Neuron (in vitro differentiated cells): Measurements from ENCODE around the gene USP36.

ENCODE experiments used
- H2AFZ ChIP-seq: one replicate; pipeline ENCODE4 v1.6.1; 2013; ENCODE audit warnings: low read depth, mild to moderate bottlenecking, inconsistent platforms, low read length, moderate library complexity
- H3K27me3 ChIP-seq: one replicate; pipeline ENCODE4 v1.6.1; 2013; ENCODE audit warnings: low read length; ENCODE audit not compliant: insufficient read depth
- H3K36me3 ChIP-seq: one replicate; pipeline ENCODE4 v1.6.1; 2013; ENCODE audit warnings: low read length; ENCODE audit not compliant: insufficient read depth
- H3K4me1 ChIP-seq: one replicate; pipeline ENCODE4 v1.6.1; 2013; ENCODE audit warnings: low read length; ENCODE audit not compliant: insufficient read depth
- H3K4me3 ChIP-seq: 2 replicates; pipeline ENCODE4 v1.5.1; 2013; ENCODE audit warnings: mild to moderate bottlenecking, low read length, moderate library complexity
- H3K9me3 ChIP-seq: one replicate; pipeline ENCODE4 v1.6.1; 2013; ENCODE audit warnings: low read length

The USP36 gene

GRCh38 chr17:78748048-78748729 is 92.4 kb downstream of the USP36 start:
- H2AFZ ChIP-seq = no peak overlapping the region
- H3K27me3 ChIP-seq = no peaks in the 10 kb centered on the region
- no peaks in the 10 kb centered on the region for H3K9me3 ChIP-seq
- no peak overlapping the region for H3K4me3 ChIP-seq
- H3K4me1 ChIP-seq = no peaks in the 10 kb centered on the region
- H3K36me3 ChIP-seq = no peaks in the 10 kb centered on the region

GRCh38 chr17:78747488-78747887 is 93.1 kb downstream of the USP36 start:
- H3K4me3 ChIP-seq = no peak overlapping the region
- no peaks in the 10 kb centered on the region for H3K9me3 ChIP-seq
- H2AFZ ChIP-seq = no peak overlapping the region
- H3K4me1 ChIP-seq = no peaks in the 10 kb centered on the region
- no peaks in the 10 kb centered on the region for H3K27me3 ChIP-seq
- no peaks in the 10 kb centered on the region for H3K36me3 ChIP-seq

DNA sequence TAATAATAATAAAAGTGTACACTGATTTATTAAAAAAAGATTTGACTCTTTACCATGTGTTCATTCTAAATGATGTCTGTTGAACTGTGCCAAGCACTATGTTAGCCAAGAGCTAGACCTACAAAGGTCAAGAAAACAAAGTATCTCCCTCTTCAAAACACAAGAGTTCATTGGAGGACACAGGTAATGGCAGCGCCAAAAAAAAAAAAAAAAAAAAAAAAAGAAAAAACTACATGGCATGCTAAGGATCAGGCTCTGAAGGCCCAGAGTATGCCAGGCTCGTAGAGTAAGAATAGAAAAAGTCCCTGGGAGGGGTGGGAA is 93.7 kb downstream of the USP36 start:
- no peak overlapping the region for H3K4me3 ChIP-seq
- no peaks in the 10 kb centered on the region for H3K36me3 ChIP-seq
- no peak overlapping the region for H2AFZ ChIP-seq
- no peaks in the 10 kb centered on the region for H3K9me3 ChIP-seq
- H3K4me1 ChIP-seq = no peaks in the 10 kb centered on the region
- H3K27me3 ChIP-seq = no peaks in the 10 kb centered on the region

DNA sequence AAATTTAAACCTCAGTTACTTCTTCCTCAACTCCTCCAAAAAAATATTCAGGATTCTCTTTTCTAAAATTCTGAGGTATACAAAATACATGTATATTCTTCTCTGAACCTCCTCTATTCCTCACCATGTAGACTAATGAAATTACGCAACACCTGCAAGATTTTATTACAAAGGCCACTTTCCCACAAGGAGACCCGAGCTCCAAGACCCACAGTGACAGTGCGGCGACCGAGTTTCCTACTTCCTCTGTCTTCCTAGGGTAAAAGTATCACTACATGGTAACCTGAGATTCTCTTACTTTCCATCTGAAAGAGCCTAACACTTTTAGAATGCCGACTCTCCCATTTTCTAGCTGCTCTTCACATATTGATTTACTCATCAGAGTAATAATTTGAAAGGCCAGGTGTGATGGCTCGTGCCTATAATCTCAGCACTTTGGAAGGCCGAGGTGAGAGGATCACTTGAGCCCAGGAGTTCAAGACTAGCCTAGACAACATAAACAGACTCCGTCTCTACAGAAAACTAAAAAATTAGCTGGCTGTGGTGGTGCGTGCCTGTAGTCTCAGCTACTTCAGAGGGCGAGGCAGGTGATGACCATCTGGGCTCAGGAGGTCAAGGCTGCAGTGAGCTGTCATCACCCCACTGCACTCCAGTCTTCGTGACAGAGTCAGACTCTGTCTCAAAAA is 94.2 kb downstream of the USP36 start:
- Histone ChIP-seq H3K4me1 (no peaks in the 10 kb centered on the region), H3K36me3 (no peaks in the 10 kb centered on the region)

More for the DNA sequence above, 94.2 kb downstream of the USP36 start:
- H3K4me3 ChIP-seq = no peak overlapping the region
- no peaks in the 10 kb centered on the region for H3K9me3 ChIP-seq
- no peak overlapping the region for H2AFZ ChIP-seq
- H3K27me3 ChIP-seq = no peaks in the 10 kb centered on the region
